Cardiac fibroblast (primary cell): Measurements from ENCODE around the gene EXOC3L1.

ENCODE experiments used
- DNase-seq, 2 donors: peaks; one replicate each; pipeline versions ENCODE4 v3.0.0 to v3.0.0-alpha.2; 2010; ENCODE audit warnings: low read depth in 2 of 2
- H3K4me3 ChIP-seq, 2 donors: replicated peaks in 1 of 2; 1 replicate in 1 of 2; 2 replicates in 1 of 2; pipeline ENCODE4 v1.5.1; 2011; ENCODE audit warnings: low read depth in 2 of 2, low read length in 2 of 2, mild to moderate bottlenecking in 2 of 2, moderate library complexity in 1 of 2
- TF ChIP-seq, protein P1 (sequence below): IDR thresholded peaks from one replicate; pipeline ENCODE4 v1.5.1; 2011; ENCODE audit warnings: low read depth, mild to moderate bottlenecking, low read length, inconsistent platforms

EXOC3L1 gene

DNA sequence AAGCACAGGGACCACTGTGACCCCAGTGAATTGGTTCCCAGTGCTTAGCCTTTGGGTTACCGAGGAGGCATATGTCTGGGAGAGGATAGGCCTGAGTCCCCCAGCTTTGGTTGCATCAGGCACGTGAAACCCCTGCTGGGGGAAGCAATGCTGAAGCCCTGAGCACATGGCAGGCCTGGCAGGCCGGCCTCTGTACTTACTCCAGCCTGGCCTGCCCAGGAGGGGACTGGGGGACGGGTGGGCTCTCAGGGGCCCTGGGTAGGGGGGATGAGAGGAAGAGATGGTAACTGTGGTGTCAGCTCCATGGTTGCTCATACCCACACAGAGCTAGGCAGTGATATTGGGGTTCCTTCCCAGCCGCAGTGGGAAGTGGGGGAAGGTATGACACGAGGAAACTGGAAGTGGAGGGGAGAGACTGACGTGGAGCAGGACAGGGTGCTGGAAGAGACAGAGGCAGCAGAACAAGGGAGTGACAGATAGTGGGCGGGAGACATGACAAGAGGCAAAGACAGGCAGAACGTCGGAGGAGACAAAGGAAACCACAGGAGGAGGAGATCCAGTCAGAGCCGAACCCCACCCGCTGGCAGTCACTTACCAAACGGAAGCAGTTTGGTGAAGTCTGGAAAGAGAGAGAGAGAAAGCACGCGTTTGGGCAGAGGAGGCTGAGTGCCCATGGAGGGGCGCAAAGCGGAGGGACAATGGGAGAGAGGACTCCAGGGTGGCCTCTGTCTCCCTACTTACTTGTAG, 46.1 kb upstream of the EXOC3L1 start:
- DNase-seq: no peak
- H3K4me3 ChIP-seq: no peak overlapping the region
- TF ChIP-seq, protein P1, sequence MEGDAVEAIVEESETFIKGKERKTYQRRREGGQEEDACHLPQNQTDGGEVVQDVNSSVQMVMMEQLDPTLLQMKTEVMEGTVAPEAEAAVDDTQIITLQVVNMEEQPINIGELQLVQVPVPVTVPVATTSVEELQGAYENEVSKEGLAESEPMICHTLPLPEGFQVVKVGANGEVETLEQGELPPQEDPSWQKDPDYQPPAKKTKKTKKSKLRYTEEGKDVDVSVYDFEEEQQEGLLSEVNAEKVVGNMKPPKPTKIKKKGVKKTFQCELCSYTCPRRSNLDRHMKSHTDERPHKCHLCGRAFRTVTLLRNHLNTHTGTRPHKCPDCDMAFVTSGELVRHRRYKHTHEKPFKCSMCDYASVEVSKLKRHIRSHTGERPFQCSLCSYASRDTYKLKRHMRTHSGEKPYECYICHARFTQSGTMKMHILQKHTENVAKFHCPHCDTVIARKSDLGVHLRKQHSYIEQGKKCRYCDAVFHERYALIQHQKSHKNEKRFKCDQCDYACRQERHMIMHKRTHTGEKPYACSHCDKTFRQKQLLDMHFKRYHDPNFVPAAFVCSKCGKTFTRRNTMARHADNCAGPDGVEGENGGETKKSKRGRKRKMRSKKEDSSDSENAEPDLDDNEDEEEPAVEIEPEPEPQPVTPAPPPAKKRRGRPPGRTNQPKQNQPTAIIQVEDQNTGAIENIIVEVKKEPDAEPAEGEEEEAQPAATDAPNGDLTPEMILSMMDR: no peak

DNA sequence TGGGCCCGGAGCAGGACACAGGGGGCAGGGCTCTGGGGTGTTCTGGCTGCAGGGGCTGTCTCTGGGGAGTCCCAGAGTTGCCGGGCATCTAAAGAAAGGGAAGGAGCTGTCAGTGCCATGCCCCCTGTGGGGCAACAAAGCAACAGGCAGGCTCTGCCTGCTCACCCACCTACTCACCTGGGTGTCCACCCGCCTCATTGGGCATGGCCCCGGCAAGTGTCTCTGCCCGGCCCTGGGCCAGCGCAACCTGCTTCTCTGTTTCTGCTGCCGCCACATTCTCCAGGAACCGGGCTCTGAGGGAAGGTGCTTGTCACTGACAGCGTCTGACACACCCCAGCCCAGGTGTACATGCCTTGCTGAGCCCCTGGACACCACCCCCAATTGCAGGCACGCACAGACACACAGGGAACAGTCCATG, 44.3 kb upstream of the EXOC3L1 start:
- no peak overlapping the region for H3K4me3 ChIP-seq
- no peak for DNase-seq
- TF ChIP-seq, protein P1: no peak

DNA sequence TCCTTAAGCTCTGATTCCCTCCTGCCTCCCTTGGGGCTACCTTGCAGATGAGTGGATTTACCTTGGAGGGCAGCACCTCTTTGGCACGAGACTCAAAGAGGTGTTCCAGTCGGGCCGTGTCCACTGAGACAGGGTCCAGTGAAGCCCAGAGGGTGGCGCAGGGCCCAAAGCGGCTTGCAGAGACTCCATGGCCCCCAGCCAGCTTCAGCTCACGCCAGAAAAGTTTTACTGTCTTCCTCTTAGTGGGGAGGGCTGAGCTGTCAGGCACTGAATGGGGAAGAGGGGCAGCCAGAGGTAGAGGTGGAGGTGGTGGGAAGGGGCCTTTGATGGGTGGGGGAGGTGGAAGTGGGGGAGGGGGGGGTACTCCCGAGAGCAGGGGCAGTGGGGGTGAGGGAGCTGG, 43.7 kb upstream of the EXOC3L1 start:
- TF ChIP-seq, protein P1: no peak
- H3K4me3 ChIP-seq: no peak overlapping the region

DNA sequence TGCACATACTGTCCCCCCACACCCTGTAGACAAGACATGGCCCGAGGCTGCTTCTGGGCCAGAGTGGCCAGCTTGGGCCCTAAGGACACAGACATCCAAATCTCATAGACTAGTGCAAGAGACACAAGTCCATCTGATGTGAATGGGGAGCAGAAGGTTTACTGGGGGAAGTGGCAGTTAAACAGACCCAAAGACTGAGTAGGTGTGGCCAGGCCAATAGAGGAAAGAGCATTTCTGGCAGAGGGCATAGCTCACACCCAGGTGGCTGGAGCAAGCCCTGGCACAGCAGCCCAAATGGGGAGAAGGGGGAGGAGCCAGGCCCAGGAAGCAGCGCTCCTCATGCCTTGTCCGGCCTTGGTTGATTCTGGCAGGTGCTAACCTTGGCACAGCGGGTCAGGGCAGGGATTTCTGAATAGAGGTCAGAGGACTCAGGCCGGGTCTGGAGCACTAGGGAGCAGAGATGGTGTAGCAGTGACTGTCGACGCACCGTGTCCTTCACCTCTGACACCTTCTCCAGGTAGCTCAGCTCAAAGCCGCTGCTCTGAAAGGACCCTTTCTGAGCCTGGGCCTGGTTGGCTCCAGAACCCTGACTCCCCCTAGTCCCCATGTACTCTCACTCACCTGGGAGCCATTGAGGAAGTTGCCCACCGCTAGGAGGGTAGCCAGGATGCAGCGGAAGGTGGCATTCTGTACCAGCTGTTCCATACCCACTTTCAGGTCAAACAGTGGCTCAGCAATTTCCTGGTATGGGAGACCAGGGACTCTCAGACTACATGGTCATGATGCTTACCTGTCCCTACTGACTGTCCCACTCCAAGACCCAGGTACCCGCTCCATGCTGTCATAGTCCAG, 41.1 kb upstream of the EXOC3L1 start:
- DNase-seq: no peak
- H3K4me3 ChIP-seq: no peak overlapping the region
- TF ChIP-seq, protein P1: no peak

More for the DNA sequence above, 43.7 kb upstream of the EXOC3L1 start:
- no peak for DNase-seq

DNA sequence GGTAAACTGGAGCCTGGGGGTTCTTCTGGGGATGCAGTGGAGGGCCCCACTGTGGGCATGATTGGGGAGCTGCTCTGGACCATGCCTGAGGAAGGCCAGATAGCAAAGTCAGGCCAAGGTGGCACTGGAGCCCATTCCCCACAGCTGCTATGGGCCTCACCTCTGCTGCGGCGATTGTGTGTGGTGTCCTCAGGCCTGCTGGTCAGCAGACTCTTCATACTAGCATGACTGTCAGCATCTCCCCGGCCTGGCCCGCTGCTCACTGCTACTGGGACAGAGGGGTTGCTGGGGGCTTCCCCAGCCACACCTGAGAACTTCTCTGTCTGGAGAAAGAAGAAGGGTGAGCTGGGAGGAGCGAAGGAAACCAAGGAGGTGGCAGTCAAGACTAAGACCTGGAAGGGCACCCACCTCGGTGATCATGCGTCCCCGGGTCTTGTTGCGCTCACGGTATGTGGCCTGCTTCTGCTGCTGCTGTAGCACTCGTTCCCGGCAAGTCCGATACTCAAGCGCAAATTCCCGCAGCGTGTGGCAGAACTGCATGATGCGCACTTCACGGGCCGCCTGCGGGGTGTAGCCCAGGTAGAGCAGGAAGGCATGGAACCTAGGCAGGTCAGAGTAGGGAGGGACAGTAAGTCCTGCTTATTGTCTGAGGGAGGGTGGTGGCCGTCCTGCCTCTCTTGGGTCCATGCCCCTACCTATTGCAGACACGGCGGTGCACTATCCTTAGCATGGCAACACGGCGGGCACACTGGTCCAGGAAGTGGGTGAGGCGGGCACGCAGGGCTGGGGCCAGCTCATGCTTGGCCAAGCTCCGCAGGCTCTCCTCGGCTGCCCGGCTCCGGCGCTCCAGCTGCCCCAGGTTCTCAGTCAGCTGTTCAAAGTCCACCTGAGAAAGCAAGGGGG, 40.2 kb upstream of the EXOC3L1 start:
- no peak for DNase-seq
- TF ChIP-seq, protein P1: no peak
- H3K4me3 ChIP-seq: no peak overlapping the region

DNA sequence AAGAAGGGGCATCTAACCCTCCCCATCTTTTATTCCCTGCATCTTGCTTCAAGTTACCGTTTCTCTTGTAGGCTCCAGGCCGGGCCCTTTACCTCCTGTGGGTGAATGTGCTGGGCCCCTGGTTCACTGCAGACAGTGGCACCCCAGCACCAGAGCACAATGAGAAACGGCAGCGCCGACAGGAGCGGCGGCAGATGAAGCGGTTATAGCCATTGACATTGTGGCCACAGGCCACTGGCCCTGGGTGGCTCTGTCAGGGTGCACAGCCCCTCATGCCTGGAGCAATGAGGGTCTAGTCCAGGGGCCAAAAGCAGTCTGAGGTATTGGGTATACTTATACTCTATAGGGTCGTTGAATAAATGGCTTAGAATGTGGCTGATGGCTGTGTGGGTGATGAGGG, 39.0 kb upstream of the EXOC3L1 start:
- H3K4me3 ChIP-seq: no peak overlapping the region
- TF ChIP-seq, protein P1: no peak
- DNase-seq: no peak
